Activated CD8-positive, alpha-beta memory T cell treated with anti-CD3 and anti-CD28 coated beads for 4 hours (primary cell): ENCODE results near the gene SH3PXD2A.
"Not testable (repeated sequence)": the region's sequence is repeated elsewhere in the genome, so short reads cannot be mapped to it uniquely, and the experiment has no call there.

Source experiments
- DNase-seq, 2 donors: peaks; one replicate each; pipeline ENCODE4 v3.0.0-alpha.2; 2020; ENCODE audit warnings: low read depth in 2 of 2

The SH3PXD2A gene

DNA sequence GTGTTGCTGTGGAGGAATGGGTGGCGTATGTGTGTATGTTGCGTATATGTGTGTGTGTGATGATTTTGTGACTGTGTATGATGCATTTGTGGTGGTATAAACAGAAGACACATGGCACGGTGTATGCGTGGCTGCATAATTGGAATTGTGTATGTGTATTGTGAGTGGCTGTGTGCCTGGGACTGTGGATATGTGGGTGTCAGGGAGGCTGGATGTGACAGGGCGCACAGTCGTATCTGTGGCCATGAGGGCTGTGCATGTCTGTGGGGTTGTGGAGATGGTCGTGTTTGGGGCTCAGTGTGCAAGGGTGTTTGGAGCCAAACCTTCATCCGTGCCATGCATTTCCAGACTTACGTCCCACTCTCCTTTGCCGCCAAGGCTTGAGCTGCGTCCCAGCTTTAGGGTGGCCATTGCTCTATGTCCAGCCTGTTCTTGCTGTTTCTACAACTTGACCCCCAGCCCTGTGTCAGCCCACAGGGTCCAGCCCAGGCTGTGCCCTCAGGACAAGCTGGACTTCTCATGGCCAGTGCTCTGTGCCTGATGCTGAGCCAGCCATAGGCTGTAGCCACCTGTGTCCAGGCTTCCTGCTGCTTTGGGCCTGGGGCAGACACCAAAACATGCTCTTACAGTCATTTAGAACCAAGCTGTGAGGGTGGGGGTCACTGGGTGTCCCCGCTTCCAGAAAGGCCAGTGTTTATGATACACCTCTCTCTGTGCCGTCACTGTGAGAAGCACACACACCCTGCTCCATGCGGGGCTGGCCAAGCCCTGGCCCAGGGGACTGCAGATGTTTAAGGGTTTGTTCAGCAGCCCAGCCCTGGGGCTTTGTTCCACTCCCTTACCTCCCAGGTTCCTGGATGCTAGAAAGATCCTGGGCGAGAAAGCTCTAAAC lies 234.2 kb downstream of the SH3PXD2A start:
- no peak for DNase-seq

DNA sequence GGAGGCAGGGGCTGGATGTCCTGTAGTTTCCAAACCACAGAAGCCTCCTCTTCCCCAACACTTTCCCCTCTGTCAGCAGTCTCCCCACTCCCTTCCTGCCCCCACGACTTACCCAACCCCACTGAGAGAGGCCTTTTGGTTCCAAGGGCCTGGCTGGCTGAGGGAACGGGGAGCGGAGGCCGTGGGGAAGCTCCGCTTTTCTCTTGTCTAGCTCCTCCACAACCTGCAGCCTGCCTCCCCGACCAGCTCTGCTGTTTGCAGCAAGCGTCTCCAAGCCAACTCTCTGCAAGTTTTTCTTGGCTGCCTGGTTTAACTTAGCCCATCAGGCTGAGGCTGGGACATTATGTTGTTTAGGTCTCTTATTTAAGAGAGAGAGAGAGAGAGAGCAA lies 235.0 kb downstream of the SH3PXD2A start:
- no peak for DNase-seq

DNA sequence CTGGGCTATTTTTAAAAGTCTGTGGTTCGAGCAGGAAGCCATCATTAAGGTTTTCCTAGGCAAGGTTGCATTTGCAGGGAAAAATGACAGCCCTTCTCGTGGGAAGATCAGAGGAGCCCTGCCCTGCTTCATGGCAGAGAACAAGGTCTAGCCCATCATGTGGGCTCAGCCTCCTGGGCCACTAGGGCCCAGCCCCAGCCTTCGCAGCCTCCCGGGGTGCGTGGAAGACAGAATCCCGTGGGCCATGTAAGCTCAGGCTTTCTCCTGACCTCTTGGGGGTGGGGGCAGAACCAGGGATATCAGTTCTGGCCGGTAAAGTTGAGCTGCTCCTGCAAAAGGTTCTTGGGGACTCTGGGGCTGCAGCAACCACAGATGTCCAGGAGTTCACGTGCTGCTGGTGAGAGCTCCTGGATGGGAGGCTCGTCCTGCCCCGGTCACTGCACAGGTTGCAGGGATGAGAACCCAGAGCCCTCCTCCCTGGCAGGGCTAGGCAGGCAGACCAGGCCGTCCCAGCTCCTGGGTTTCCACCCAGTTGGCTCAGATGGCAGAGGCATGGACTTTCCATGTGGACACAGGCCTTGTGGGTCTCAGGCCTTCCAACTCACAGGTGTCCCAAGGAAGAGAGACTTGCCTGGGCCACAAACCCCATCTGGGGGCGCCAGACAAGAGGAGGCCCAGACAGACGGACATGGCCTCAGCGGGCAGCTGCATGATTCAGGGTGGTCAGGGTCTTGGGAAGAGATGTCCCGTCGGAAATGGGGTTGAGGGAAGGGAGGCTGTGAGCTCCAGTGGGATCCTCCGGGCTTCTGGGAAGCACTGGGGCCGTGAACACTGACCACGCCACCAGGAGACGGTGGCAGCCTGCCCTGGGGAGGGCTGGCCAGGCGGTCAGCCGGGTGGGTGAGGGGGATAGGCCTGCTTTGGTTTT lies 235.7 kb downstream of the SH3PXD2A start:
- DNase-seq, result no peak

DNA sequence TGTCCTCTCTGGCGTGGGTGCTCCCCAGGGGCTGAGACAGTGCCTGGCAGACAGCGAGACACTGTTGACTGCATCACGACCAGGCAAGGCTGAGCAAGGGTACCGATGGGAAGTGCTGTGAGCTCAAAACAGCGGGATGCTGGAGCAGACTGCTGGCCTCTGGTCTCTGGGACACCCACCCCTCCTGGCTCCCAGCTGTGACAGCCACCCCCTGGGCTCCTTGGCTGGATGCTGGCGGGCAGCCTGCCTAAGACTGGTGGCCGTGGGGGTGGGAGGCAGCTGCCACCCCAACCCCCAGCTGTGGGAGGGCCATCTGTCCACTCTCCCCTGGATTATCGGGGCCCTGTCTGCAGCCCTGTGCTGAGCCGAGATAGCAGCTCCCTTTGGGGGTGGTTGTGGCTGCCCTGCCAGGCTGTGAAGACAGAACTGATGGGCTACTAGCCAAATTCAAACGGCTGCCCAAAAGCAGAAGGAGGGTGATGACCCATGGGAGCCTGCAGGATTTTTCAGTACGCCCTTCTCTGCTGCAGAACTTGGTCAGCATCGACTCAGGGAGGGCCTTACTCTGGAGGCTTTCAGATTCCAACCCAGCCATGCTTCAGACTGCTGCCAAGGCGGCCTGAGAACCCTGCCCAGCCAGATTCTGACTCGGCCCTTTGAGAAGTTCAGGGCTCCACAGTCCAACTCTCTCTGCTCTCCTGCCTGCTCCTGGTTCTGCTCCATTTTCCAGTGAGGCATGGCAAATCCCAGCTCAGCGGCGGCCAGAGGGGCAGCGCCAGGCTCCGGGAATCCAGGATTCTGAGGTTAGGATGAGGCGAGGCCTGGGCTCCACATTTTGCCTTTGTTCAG lies 236.6 kb downstream of the SH3PXD2A start:
- no peak for DNase-seq

DNA sequence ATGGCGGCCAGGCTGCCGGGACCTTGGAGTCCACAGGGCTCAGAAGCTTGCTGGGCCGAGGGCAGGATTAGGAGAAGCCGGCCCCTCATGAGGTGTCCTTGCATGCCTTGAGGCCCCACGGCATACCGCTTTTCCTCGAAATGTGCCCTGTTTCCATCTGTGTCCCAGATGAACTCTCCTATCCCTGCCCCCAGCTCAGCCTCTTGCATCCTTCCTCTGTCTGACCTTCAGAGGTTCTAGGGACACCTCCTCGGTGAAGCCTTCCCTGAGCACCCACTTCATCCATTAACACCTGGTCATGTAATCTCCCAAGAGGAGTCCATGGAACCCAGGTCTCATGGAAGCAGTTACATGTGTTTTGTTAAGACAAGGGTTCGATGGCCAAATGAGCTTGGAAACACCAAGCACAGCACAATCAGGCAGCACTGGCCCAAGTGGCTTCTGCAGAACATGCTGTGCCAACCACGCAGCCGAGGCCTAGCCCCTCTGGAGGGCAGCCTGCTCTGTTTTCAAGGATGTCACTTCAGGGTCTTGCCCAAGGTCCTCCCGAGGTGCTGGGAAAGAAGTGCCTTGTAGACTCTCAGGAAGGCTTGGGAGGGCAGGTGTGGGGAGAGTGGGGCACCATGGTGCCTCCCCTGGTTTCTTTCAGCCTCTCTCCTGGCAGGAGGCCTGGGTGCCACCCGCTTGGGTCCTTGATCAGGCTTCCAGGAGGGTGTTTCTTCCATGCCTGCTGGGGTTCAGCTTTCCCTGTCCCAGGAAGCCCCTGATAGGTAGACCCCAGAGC lies 237.6 kb downstream of the SH3PXD2A start:
- DNase-seq, result no peak

DNA sequence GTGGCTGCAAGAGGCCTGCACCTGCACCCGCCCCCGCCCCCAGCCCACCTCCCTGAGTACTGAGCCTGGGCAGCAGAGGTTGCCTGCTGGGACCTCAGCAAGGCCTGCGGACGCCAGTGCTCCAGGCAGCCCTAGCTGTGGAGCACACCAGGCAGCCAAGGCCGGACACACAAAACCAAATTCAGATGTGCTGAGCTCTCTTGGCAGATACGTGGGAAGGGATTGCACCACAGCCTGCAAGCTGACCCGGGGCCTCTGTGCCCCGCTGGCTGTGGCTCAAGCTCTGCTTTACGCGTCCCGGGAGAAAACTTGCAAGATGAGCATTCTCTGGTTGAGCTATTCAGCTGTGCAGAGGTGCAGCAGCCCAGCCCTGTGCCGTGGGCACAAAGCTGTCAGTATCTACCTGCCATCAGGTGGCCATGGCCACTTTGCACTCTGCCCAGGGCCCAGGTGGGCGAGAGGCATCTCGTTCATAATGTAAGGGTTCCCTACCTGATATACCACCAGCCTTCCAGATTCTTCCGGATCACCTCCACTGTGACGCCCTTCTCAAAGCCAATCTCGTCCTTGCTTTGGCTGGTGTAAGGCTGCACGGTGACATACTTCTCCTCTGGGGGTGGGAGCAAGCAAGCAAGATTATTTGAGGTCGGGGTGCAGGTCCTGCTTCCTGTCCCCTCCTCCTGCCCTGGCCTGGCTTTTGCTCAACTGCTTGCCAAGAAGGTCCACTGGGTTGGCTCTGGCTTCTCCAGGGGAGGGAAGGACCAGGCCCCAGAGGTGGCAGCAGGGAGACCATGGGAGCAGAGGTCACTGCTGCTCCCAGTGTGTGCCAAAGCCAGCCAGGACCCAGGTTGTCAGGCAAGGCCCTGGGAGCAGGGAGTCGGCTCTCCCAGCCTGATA lies 238.4 kb downstream of the SH3PXD2A start:
- DNase-seq, result no peak

DNA sequence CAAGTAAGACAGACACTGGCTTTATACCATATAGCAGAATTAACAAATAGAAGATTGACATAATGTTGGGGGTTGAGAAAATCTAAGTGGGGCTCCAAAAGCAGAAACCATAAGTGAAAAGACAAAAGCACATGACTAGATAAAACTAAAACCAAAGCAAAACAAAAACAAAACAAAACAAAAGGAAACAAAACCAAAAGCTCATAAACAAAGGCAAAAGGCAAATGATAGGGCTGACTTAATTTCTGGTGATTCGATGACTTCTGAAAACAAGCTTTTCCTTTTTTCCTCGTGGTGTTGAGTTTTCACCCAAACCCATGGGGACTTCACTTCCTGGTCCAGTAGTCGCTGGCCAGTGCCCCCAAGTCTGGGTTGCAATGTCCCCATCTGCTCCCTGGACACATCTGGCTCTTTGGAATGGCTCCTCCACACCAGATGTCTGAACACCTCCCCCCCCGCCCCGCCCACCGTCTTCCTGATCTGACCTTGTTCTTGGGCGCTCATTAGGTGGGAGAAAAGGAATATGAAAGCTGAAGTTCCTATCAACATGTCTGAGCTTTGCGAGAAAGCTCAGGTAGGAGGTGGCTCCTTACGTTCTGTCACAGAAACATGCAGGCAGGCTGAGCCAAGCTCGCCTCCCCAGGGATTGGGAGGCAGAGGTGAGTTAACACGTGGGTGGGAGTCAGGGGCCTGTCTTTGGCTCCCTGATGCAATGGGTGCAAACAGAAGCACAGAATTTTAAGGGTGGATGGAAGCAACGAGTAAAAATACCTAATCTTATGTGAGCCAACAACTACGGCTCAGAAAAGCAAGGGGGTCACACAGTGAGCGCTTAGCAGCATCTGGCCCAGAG lies 240.8 kb downstream of the SH3PXD2A start:
- no peak for DNase-seq

DNA sequence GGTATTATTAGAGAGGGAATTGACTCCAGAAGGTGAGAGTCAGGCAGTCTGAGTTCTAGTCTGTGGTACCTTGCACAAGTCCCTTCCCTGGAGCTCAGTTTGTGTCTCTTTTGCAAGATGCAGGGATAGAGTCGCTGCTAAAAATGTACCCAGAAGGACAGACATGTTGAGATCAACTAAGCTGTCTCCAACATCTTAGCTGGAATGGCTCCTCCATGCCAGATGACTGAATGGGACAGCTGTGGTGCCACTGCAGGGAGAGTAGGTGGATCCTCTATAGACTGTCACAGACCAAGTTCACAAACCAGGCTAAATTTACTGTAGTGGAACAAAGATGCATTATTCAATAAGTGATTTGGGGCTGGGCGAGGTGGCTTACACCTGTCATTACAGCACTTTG lies 241.8 kb downstream of the SH3PXD2A start:
- DNase-seq, result no peak

DNA sequence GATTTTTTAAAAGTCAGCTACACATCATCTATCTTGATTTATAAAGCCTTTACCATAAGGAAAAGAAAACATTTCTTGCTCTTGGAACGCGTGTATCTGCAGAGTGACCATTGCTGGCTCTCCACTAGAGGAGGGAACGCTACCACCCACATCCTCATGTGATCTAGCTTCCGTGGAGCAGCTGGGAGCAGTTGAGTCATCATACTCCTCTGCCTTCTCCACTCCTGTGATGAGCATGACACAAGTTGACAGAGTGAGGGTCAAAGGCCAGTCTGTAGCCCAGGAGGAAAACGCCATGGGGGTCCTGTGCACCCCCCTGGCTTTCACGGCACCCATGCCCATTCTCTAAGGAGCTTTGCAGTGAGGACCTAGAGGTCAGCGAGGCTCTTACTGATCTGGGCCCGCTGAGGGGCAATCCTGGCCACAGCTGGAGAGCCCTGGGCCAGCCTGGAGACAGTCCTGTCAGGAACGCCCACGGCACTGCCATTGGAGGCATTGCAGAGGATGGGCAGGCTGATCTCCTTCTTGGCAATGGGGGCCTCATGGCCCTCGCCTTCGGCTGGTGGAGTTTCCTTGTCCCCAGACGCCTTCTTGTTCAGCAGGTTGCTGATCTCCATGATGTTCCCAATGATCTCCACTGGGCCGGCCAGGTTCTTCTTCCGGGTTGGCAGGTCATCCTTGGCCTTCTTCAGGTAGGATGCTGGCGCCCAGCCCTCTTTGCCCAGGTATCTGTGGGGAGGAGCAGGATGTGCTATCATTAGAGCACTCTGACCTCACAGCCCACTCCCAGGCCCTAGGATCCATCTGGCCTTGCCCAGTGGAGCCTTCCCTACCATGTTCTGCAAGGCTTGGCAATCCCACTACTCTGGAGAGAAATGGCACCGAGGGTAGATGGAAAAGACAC lies 242.7 kb downstream of the SH3PXD2A start:
- no peak for DNase-seq

DNA sequence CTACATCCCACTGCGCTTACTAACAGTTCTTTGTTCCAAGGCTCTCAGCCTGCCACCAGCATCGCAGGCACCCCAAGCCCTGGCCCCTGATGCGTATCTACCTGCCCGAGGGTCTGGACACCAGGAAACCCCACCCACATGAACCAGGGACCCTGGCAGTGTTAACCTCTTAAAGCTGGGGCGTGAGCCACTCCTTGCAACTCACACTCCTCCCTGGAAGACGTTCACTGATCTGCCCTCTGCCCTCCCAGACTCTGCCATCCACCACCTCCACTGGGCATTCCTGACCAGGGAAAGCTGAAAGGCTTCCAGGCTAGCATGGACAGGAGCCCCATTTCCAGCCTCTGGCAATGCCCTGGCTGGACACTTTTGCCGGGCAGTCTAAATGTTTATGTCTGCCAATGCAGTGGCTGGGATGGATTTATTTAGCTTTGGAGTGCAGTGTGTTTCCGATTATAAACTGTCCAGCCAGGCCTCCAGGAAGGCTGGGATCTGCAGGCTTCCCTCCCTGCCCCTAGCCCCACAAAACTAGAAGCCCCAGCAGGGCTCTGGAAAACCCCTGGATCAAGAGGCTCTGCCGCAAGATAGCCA lies 244.4 kb downstream of the SH3PXD2A start:
- no peak for DNase-seq

DNA sequence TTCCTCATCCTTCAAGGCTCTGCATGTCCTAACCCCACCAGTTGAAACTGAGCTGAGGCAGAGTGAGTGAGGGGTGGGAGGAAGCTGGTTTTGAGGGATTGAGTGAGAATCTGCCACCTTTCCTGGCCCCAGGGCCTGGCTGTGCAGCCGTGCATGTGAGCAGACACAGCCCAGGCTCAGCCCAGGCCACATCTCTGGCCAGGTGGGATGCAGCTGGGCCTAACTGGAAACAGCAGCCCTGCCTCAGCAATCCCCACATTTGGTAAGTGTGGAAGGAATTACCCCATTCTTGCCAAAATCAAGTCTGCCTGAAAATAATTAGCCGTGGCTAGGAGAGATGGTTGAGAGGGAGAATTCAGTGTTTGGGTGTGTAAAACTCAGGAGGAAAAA lies 245.3 kb downstream of the SH3PXD2A start:
- no peak for DNase-seq

DNA sequence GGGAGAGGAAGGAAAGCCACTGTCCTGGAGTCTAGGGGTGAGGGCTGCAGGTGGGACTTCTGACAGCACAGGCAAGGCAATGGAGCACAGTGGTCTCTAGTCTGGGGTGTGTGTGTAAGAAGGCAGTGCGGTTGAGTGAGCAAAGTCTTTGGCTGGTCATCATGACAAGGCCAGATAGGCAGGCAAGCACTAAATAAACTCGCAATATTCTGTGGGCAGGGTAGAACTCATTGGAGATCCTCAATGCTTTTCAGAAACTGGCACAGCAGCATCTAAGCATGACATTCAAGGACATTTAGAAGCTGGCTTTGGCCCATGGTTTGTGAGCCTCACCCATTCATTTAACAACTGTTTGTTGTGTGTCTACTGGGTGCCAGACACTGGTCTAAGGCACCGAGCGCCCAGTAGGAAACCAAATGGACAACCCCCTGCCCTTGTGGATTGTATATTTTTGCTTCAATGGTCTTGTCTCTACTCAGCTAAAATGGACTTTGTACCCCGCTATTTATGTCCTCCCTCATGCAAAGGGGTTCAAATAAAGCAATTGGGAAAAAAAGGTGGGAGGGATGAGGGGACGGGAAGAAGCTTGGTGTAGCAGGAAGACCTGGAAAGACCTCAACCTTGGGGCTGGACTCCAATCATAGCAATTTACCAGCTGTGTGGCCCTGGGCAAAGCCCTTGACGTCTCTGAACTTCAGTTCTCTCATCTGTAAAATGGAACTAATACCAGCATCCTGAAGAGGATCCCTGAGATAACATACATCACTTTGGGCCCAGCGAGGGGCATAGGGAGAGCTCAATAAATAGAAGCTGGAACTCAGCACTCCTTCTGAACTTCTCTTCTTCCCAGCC lies 245.9 kb downstream of the SH3PXD2A start:
- DNase-seq, result no peak

DNA sequence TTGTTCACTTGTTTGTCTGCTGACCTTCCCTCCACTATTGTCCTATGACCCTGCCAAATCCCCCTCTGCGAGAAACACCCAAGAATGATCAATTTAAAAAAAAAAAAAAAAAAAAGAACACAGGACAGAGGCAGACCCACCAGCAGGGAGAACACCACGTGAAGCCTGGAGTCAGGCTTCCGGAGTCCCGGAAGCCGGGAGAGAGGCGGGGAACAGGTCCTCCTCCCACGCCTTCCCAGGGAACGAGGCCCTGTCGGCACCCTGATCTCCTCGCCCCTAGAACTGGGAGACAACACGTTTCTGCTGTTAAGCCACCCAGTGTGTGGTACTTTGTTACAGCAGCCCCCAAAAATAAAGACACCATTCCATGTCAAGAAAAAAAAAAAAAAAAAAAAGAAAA lies 247.3 kb downstream of the SH3PXD2A start:
- not testable (repeated sequence) for DNase-seq

DNA sequence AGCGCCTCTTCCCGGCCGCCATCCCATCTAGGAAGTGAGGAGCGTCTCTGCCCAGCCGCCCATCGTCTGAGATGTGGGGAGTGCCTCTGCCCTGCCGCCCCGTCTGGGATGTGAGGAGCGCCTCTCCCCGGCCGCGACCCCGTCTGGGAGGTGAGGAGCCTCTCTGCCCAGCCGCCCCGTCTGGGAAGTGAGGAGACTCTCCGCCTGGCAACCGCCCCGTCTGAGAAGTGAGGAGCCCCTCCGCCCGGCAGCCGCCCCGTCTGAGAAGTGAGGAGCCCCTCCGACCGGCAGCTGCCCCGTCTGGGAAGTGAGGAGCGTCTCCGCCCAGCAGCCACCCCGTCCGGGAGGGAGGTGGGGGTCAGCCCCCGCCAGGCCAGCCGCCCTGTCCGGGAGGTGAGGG lies 248.3 kb downstream of the SH3PXD2A start:
- DNase-seq, result not testable (repeated sequence)

DNA sequence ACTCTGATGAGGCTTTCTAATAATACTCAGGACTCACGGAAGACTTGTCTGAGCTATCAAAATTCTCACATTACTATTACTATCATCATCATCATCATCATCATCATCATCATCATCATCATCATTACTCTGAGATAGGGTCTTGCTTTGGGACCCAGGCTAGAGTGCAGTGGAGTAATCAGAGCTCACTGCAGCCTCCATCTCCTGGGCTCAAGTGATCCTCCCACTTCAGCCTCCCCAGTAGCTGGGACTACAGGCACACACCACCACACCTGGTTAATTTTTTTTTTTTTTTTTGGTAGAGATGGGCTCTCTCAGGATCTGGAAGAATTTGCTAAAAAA lies 249.3 kb downstream of the SH3PXD2A start:
- DNase-seq, result not testable (repeated sequence)

DNA sequence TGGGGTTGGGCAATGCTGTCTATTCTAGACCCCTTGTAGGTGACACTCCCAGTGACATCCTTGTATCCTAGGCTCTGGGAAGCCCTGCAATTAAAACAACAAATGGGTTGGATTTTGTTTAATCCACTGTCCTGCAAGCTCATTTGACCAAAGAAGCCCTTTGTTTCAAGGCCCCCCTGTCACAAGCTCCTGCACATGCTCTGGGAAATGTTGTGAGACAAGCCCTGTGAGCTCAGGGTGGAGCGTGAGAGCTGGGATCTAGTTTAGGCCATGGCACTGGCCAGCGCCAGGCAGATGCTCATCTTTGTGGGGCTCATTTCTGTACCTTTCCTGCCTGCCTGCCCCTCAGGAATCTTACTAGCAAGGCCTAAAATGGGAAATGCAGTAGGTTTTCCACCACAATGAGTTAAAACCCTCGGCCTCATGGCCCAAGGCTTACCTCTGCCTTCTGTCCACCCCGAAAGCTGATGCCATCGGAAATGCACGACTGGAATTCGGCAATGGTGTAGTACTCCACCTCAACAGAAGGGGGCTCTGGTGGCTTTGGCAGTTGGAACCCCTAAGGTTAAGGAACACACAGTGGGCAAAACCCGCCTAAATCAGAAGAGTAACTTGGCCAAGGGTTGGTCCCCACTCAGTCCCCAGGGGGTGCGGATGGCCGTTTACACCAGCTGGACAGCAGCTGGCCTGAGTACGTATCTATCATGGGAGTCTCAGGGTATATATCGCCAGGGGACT lies 249.8 kb downstream of the SH3PXD2A start:
- no peak for DNase-seq
